Measurements from ENCODE around the gene MOB1B.

DNA sequence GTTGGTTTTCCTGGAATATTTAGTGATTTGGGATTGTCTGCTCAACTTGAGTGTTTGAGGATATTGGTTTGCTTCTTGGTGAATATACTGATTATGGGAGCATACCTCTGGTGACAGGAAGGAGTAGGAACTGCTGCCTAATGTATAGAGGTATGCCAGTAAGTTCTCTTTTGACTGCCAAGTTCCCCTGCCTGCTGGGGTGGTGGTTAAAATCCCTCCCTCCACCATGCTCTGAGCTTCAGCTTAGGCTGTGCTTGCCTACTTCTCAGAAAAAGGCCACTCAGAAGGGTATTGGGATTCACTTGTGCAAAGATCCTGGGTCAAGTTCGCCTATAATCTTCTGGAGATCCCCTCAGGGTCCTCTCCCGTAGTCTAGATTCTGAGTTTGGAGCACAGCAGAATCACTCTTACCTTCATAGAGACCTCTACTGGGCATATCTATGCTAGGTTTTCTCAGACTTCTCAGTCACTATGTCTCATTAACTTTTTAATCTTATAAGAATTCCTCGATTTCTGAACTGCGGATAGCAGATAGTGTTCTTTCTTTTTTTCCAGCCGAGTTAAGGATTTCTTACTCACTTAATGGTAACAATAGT lies 46.6 kb downstream of the MOB1B start:
- TF ChIP-seq, protein P1, sequence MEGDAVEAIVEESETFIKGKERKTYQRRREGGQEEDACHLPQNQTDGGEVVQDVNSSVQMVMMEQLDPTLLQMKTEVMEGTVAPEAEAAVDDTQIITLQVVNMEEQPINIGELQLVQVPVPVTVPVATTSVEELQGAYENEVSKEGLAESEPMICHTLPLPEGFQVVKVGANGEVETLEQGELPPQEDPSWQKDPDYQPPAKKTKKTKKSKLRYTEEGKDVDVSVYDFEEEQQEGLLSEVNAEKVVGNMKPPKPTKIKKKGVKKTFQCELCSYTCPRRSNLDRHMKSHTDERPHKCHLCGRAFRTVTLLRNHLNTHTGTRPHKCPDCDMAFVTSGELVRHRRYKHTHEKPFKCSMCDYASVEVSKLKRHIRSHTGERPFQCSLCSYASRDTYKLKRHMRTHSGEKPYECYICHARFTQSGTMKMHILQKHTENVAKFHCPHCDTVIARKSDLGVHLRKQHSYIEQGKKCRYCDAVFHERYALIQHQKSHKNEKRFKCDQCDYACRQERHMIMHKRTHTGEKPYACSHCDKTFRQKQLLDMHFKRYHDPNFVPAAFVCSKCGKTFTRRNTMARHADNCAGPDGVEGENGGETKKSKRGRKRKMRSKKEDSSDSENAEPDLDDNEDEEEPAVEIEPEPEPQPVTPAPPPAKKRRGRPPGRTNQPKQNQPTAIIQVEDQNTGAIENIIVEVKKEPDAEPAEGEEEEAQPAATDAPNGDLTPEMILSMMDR (IDR thresholded peaks at IDR 0.05; ENCODE audit: insufficient read depth, low read length, poor library complexity, severe bottlenecking), result no peak
- TF ChIP-seq EZH2phosphoT487 (conservative IDR thresholded peaks at IDR 0.05; ENCODE audit: low read length), result no peak

Measured in SU-DHL-6 (cell line).